ENCODE measurements around the gene YJU2.
A peak's percentile ranks its signal among the peaks of the same experiment; 100 is the strongest.
"Not testable (repeated sequence)": the region's sequence is repeated elsewhere in the genome, so short reads cannot be mapped to it uniquely, and the experiment has no call there.

The YJU2 gene

DNA sequence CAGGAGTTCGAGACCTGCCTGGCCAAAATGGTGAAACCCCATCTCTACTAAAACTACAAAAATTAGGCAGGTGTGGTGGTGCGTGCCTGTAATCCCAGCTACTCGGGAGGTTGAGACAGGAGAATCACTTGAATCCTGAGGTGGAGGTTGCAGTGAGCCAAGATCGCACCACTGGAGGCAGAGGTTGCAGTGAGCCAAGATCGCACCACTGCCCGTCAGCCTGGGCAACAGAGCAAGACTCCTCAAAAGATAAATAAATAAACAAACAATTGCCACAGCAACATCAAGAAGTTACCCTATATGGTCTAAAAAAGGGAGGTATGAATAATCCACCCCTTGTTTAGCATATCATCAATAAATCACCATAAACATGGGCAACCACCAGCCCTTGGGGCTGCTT, 942 bp upstream of the YJU2 start:
- not testable (repeated sequence) for H3K9me3 ChIP-seq (ENCODE audit: insufficient read depth, low read depth, low read length); H3K4me1 ChIP-seq (ENCODE audit: insufficient read depth, low read length); H3K27ac ChIP-seq (ENCODE audit: low read depth, low read length); H3K27me3 ChIP-seq (ENCODE audit: insufficient read depth, low read length)
- WGBS: 98% methylated on average over 6 of the region's 6 CpGs
- Histone ChIP-seq H3K4me3 (ENCODE audit: low read length) (peak overlapping the region; percentile 83), H3K36me3 (ENCODE audit: insufficient read depth, low read length) (peaks cover 21% of the 10 kb centered on the region), H3K9ac (ENCODE audit: low read depth, low read length) (peak overlapping the region; percentile 71; the same call in 1 of the 2 replicates)

DNA sequence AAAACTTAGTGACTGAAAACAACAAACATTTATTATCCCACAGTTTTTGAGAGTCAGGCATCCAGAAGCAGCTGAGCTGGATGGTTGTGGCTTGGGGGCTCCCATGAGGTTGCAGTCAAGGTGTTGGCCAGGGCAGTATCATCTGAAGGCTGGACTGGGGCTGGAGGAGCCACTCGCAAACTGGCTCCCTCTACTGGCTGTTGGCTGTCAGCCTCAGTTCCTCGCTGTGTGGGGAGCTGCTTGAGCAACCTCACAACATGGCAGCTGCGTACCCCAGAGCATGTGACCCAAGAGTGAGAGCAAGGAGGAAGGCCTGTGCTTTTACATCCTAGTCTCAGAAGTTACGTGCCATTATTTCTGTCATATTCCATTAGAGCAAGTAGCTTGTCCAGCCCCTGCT, 9.7 kb downstream of the YJU2 start:
- no peak overlapping the region for H3K27ac ChIP-seq (ENCODE audit: low read depth, low read length)
- peaks cover 74% of the 10 kb centered on the region for H3K36me3 ChIP-seq (ENCODE audit: insufficient read depth, low read length)
- WGBS: 93% methylated on average over 4 of the region's 4 CpGs
- H3K9me3 ChIP-seq (ENCODE audit: insufficient read depth, low read depth, low read length): peaks cover 6% of the 10 kb centered on the region
- H3K9ac ChIP-seq (ENCODE audit: low read depth, low read length): no peak overlapping the region
- H3K4me1 ChIP-seq (ENCODE audit: insufficient read depth, low read length): no peaks in the 10 kb centered on the region
- no peaks in the 10 kb centered on the region for H3K27me3 ChIP-seq (ENCODE audit: insufficient read depth, low read length)
- H3K4me3 ChIP-seq (ENCODE audit: low read length): no peak overlapping the region

DNA sequence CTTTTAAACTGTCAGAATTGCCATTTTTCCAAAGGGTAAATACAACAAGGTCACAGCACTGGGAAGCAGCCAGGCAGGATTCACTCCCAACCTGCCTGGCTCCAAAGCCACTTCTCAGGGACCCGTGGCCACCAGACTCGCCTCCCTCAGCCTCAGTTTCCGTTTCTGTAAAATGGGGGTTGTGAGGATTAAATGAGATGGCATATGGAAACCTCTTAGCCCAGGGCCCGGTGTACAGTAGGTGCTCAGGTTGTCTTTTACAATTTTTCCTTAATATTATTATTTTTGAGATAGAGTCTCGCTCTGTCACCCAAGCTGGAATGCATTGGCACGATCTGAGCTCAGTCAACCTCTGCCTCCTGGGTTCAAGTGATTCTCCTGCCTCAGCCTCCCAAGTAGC, 10.1 kb downstream of the YJU2 start:
- Histone ChIP-seq H3K27me3 (ENCODE audit: insufficient read depth, low read length) (no peaks in the 10 kb centered on the region), H3K36me3 (ENCODE audit: insufficient read depth, low read length) (peaks cover 73% of the 10 kb centered on the region), H3K9me3 (ENCODE audit: insufficient read depth, low read depth, low read length) (peaks cover 6% of the 10 kb centered on the region), H3K9ac (ENCODE audit: low read depth, low read length) (no peak overlapping the region), H3K4me1 (ENCODE audit: insufficient read depth, low read length) (no peaks in the 10 kb centered on the region), H3K4me3 (ENCODE audit: low read length) (no peak overlapping the region), H3K27ac (ENCODE audit: low read depth, low read length) (no peak overlapping the region)
- 97% methylated on average over 5 of the region's 6 CpGs for WGBS

DNA sequence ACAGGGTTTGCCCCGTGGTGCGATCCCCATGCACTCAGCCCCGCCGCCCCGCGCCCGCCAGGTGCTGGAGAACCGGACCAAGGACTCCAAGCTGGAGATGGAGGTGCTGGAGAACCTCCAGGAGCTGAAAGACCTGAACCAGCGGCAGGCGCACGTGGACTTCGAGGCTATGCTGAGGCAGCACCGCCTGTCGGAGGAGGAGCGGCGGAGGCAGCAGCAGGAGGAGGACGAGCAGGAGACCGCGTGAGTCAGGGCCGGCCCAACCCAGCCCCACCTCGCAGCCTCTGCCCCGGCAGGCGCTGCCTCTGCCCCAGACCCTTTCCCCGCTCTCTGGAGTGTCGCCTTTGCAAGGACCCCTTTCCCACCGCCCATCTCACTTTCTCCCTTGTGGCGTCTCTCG, 11.3 kb downstream of the YJU2 start:
- Histone ChIP-seq H3K4me3 (ENCODE audit: low read length) (no peak overlapping the region), H3K9me3 (ENCODE audit: insufficient read depth, low read depth, low read length) (peaks cover 6% of the 10 kb centered on the region), H3K36me3 (ENCODE audit: insufficient read depth, low read length) (peaks cover 72% of the 10 kb centered on the region), H3K4me1 (ENCODE audit: insufficient read depth, low read length) (no peaks in the 10 kb centered on the region), H3K27me3 (ENCODE audit: insufficient read depth, low read length) (no peaks in the 10 kb centered on the region), H3K27ac (ENCODE audit: low read depth, low read length) (no peak overlapping the region), H3K9ac (ENCODE audit: low read depth, low read length) (no peak overlapping the region)
- WGBS: 95% methylated on average over 28 of the region's 28 CpGs

DNA sequence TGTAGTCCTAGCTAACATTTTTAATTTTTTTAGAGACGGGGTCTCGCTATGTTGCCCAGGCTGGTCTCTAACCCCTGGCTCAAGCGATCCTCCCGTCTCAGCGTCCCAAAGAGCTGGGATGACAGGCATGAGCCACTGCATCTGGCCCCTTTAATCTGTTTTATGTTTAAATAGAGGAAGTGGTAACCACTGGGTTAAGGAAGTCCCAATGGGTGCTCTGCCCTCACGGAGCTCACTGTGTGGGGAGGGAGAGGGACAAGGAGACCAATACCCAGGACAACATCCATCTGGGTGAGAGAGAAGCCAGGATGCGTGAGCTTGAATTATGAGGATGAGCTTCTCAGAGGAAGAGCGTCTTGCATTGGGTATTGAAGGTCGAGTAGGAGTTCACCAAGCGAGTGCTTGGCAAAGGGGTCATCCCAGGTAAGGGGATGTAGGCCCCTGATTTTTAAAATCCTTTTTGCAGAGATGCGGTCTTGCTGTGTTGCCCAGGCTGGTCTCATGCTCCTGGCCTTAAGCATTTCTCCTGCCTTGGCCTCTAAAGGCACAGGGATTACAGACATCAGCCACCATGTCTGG, 13.8 kb downstream of the YJU2 start:
- Histone ChIP-seq H3K9ac (ENCODE audit: low read depth, low read length) (no peak overlapping the region), H3K36me3 (ENCODE audit: insufficient read depth, low read length) (peaks cover 53% of the 10 kb centered on the region), H3K27me3 (ENCODE audit: insufficient read depth, low read length) (no peaks in the 10 kb centered on the region), H3K4me3 (ENCODE audit: low read length) (no peak overlapping the region), H3K9me3 (ENCODE audit: insufficient read depth, low read depth, low read length) (peaks cover 6% of the 10 kb centered on the region), H3K4me1 (ENCODE audit: insufficient read depth, low read length) (no peaks in the 10 kb centered on the region), H3K27ac (ENCODE audit: low read depth, low read length) (no peak overlapping the region)
- WGBS: 96% methylated on average over 11 of the region's 11 CpGs

DNA sequence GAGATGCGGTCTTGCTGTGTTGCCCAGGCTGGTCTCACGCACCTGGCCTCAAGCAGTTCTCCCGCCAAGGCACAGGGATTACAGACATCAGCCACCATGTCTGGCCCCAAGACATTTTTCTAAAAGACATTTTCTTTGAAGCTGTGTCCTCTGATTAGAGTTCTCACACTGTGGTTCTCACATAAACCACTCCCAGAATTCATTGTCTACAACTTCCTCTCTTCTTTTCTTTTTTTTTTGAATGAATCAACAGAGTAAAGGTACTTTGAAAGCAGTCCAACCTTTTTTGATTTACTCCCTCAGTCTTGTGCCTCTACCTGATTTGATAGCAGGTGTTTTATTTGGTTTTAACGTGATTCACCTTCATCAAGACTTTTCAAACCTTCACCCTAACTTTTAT, 17.9 kb downstream of the YJU2 start:
- no peak overlapping the region for H3K9ac ChIP-seq (ENCODE audit: low read depth, low read length)
- no peaks in the 10 kb centered on the region for H3K4me1 ChIP-seq (ENCODE audit: insufficient read depth, low read length)
- H3K27ac ChIP-seq (ENCODE audit: low read depth, low read length): no peak overlapping the region
- no peaks in the 10 kb centered on the region for H3K9me3 ChIP-seq (ENCODE audit: insufficient read depth, low read depth, low read length)
- no peaks in the 10 kb centered on the region for H3K27me3 ChIP-seq (ENCODE audit: insufficient read depth, low read length)
- 95% methylated on average over 3 of the region's 4 CpGs for WGBS
- peaks cover 40% of the 10 kb centered on the region for H3K36me3 ChIP-seq (ENCODE audit: insufficient read depth, low read length)
- no peak overlapping the region for H3K4me3 ChIP-seq (ENCODE audit: low read length)

DNA sequence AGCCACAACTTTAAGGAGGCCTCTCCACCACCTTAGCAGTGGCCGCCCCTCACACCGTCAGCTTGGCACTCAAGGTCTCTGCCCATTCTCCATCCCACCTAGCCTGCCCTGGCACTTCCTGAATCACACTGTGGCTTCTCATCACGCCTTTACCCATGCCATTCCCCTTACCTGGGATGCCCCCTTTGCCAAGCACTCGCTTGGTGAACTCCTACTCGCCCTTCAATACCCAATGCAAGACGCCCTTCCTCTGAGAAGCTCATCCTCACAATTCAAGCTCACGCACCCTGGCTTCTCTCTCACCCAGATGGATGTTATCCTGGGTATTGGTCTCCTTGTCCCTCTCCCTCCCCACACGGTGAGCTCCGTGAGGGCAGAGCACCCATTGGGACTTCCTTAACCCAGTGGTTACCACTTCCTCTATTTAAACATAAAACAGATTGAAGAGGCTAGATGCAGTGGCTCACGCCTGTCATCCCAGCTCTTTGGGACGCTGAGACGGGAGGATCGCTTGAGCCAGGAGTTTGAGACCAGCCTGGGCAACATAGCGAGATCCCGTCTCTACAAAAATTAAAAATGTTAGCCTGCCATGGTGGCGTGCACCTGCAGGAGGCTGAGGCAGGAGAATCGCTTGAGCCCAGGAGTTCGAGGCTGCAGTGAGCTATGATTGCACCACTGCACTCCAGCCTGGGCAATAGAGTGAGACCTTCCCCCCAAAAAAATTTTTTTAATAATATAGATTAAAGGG, 19.5 kb downstream of the YJU2 start:
- H3K27me3 ChIP-seq (ENCODE audit: insufficient read depth, low read length): no peaks in the 10 kb centered on the region
- no peak overlapping the region for H3K27ac ChIP-seq (ENCODE audit: low read depth, low read length)
- H3K36me3 ChIP-seq (ENCODE audit: insufficient read depth, low read length): peaks cover 33% of the 10 kb centered on the region
- no peak overlapping the region for H3K4me3 ChIP-seq (ENCODE audit: low read length)
- 93% methylated on average over 16 of the region's 18 CpGs for WGBS
- no peak overlapping the region for H3K9ac ChIP-seq (ENCODE audit: low read depth, low read length)
- no peaks in the 10 kb centered on the region for H3K4me1 ChIP-seq (ENCODE audit: insufficient read depth, low read length)
- H3K9me3 ChIP-seq (ENCODE audit: insufficient read depth, low read depth, low read length): no peaks in the 10 kb centered on the region

DNA sequence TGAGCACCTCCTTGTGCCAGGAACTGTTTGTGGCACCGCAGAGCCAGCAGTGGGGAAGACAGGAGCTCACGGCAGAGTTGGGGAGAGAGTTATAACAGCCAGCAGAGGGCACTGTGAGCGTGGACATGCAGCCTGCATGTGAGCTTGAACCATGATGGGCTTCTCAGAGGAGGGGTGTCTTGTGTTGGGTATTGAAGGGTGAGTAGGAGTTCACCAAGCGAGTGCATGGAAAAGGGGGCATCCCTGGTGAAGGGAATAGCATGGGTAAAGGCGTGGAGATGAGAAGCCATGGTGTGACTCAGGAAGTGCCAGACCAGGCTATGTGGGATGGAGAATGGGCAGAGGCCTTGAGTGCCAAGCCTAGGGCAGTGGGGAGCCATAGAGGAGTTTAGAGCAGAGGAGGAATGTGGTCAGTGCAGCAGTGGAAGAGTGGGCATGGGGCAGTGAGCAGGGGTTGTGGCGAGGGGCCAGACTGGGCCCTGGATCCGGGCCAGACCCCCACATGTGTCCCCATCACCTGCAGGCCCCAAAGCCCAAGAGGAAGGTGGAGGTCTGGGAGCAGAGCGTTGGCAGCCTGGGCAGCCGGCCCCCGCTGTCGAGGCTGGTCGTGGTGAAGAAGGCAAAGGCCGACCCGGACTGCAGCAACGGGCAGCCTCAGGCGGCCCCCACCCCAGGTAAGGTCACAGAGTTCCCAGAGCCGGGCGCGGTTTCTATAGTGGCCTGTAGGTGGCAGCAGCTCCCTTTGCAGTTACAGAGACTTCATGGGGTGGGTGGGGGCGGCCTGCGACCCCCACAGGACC, 20.4 kb downstream of the YJU2 start:
- no peaks in the 10 kb centered on the region for H3K4me1 ChIP-seq (ENCODE audit: insufficient read depth, low read length)
- peaks cover 27% of the 10 kb centered on the region for H3K36me3 ChIP-seq (ENCODE audit: insufficient read depth, low read length)
- H3K4me3 ChIP-seq (ENCODE audit: low read length): no peak overlapping the region
- WGBS: 41% methylated on average over 21 of the region's 21 CpGs
- H3K9ac ChIP-seq (ENCODE audit: low read depth, low read length): no peak overlapping the region
- no peak overlapping the region for H3K27ac ChIP-seq (ENCODE audit: low read depth, low read length)
- no peaks in the 10 kb centered on the region for H3K27me3 ChIP-seq (ENCODE audit: insufficient read depth, low read length)
- H3K9me3 ChIP-seq (ENCODE audit: insufficient read depth, low read depth, low read length): no peaks in the 10 kb centered on the region

DNA sequence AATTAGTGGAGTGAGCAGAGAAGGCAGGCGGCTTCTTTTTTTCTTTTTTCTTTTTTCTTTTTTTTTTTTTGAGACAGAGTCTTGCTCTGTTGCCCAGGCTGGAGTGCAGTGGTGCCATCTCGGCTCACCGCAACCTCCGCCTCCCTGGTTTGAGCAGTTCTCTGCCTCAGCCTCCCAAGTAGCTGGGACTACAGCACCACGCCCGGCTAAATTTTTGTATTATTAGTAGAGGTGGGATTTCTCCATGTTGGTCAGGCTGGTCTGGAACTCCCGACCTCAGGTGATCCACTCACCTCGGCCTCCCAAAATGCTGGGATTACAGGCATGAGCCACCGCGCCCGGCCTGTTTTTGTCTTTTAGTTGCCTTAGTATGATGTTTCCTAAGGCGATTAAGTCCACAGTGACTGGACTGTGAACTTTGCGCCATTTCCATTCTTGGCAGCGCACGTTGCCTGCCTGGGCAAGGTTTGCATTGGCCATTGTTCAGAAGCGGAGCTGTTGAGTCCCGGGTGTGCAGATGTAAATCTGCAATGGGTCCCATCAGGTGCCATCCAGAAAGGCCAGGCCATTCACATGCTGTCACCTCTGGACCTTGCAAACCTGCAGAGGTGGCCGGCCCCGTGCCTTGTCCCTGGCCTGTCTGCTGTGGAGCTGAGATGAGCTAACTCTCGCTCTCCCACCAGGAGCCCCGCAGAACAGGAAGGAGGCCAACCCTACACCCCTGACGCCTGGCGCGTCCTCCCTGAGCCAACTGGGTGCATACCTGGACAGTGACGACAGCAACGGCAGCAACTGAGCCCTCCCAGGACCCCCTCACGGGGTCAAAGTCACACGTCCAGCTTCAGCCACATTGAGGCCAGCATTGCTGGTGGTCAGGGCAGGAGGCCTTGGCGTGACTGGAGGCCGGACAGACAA, 21.3 kb downstream of the YJU2 start:
- Histone ChIP-seq H3K27me3 (ENCODE audit: insufficient read depth, low read length) (no peaks in the 10 kb centered on the region), H3K27ac (ENCODE audit: low read depth, low read length) (no peak overlapping the region), H3K4me3 (ENCODE audit: low read length) (no peak overlapping the region), H3K9ac (ENCODE audit: low read depth, low read length) (no peak overlapping the region), H3K36me3 (ENCODE audit: insufficient read depth, low read length) (peaks cover 20% of the 10 kb centered on the region), H3K4me1 (ENCODE audit: insufficient read depth, low read length) (no peaks in the 10 kb centered on the region), H3K9me3 (ENCODE audit: insufficient read depth, low read depth, low read length) (no peaks in the 10 kb centered on the region)
- WGBS: 95% methylated on average over 29 of the region's 30 CpGs

DNA sequence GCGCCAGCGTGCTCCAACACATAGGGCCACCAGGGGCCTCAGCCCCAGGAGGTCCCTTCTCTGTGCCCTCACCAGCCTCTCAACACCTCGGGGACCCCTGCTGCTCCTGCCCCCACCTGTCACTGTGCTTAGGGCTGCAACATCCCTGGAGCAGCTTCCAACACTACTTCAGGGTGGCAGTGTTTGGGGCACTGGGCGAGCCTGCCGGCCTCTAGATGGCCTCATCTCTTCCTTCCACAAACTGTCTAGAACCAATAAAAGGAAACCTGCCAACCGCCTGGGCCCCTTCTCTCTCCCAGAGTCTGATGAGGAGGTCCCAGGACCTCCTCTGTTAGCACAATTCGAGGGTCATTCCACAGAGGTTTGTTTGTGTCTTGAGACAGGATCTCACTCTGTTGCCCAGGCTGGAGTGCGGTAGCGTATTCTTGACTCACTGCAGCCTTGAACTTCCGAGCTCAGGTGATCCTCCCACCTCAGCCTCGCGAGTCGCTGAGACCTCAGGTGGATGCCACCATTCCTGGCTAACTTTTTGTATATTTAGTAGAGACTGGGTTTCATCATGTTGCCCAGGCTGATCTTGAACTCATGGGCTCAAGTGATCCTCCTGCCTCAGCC, 22.0 kb downstream of the YJU2 start:
- Histone ChIP-seq H3K9ac (ENCODE audit: low read depth, low read length) (no peak overlapping the region), H3K9me3 (ENCODE audit: insufficient read depth, low read depth, low read length) (no peaks in the 10 kb centered on the region), H3K27ac (ENCODE audit: low read depth, low read length) (no peak overlapping the region), H3K27me3 (ENCODE audit: insufficient read depth, low read length) (no peaks in the 10 kb centered on the region), H3K4me1 (ENCODE audit: insufficient read depth, low read length) (no peaks in the 10 kb centered on the region), H3K36me3 (ENCODE audit: insufficient read depth, low read length) (peaks cover 18% of the 10 kb centered on the region), H3K4me3 (ENCODE audit: low read length) (no peak overlapping the region)
- WGBS: 94% methylated on average over 13 of the region's 13 CpGs
